ENCODE measurements around the gene PPM1H. TPM values are rescaled to one million over a fixed set of nuclear protein-coding genes. Genes with fewer than 3 reads are reported as not detected.

The PPM1H gene
- total and polyA plus RNA-seq, 12 donors, result 0.81 to 5.5 (median 2.6) TPM

- H3K27me3 ChIP-seq, result no peaks in the 10 kb centered on the region
- intact Hi-C loops (cut with DNase I), result no loop called here
- TF ChIP-seq POLR2A (IDR thresholded peaks at IDR 0.05) (no peak), CTCF (IDR thresholded peaks at IDR 0.05) (no peak)
- no peak for DNase-seq
- H3K9me3 ChIP-seq (replicated peaks in 1 of 3), result no peaks in the 10 kb centered on the region
- H3K4me3 ChIP-seq, result no peak overlapping the region
- 77 to 82% (median 77%) methylated on average over 9 of the region's 9 CpGs for WGBS, 4 donors
- H3K4me1 ChIP-seq (replicated peaks in 1 of 2), result peaks cover 0 to 9% of the 10 kb centered on the region in 2 donors
- peak overlapping the region in 1 of 5 donors; percentile 22 for H3K27ac ChIP-seq
- H3K36me3 ChIP-seq (replicated peaks in 1 of 2), result no peaks in the 10 kb centered on the region
These were observed 170.9 kb downstream of the PPM1H start for GRCh38 chr12:62763861-62764645.

- Histone ChIP-seq H3K4me1 (replicated peaks in 1 of 2) (peaks cover 0 to 9% of the 10 kb centered on the region in 2 donors), H3K36me3 (replicated peaks in 1 of 2) (no peaks in the 10 kb centered on the region), H3K27ac (no peak overlapping the region), H3K4me3 (no peak overlapping the region), H3K27me3 (no peaks in the 10 kb centered on the region), H3K9me3 (replicated peaks in 1 of 3) (no peaks in the 10 kb centered on the region)
- 79 to 95% (median 80%) methylated on average over 3 of the region's 3 CpGs for WGBS, 4 donors
- DNase-seq, result no peak
- intact Hi-C loops (cut with DNase I), result no loop called here
- no peak for TF ChIP-seq POLR2A (IDR thresholded peaks at IDR 0.05)
- no peak for TF ChIP-seq CTCF (IDR thresholded peaks at IDR 0.05)
These were observed 171.6 kb downstream of the PPM1H start for GRCh38 chr12:62763312-62763711.

- TF ChIP-seq CTCF (IDR thresholded peaks at IDR 0.05) (no peak), POLR2A (IDR thresholded peaks at IDR 0.05) (no peak)
- Histone ChIP-seq H3K27ac (no peak overlapping the region), H3K9me3 (replicated peaks in 1 of 3) (no peaks in the 10 kb centered on the region), H3K27me3 (no peaks in the 10 kb centered on the region), H3K4me1 (replicated peaks in 1 of 2) (peaks cover 0 to 9% of the 10 kb centered on the region in 2 donors), H3K36me3 (replicated peaks in 1 of 2) (no peaks in the 10 kb centered on the region), H3K4me3 (no peak overlapping the region)
- intact Hi-C loops (cut with DNase I), result no loop called here
- DNase-seq, result no peak
- WGBS, 4 donors, result 78 to 92% (median 90%) methylated on average over 3 of the region's 3 CpGs
These were observed 172.3 kb downstream of the PPM1H start for GRCh38 chr12:62762645-62763044.

GRCh38 chr12:62761658-62762057 is 173.3 kb downstream of the PPM1H start:
- DNase-seq, result peak in 2 of 7 donors; percentile 5 to 24
- Histone ChIP-seq H3K4me3 (no peak overlapping the region), H3K27ac (no peak overlapping the region), H3K9me3 (replicated peaks in 1 of 3) (no peaks in the 10 kb centered on the region), H3K4me1 (replicated peaks in 1 of 2) (peaks cover 0 to 9% of the 10 kb centered on the region in 2 donors), H3K36me3 (replicated peaks in 1 of 2) (no peaks in the 10 kb centered on the region), H3K27me3 (no peaks in the 10 kb centered on the region)
- WGBS, 4 donors, result 84 to 94% (median 88%) methylated on average over 4 to 5 of the region's 5 CpGs
- intact Hi-C loops (cut with DNase I), result no loop called here
- TF ChIP-seq POLR2A (IDR thresholded peaks at IDR 0.05) (no peak), CTCF (IDR thresholded peaks at IDR 0.05) (no peak)

Data from adrenal gland (tissue), 12 donors.